Glomerular visceral epithelial cell (primary cell): ENCODE results near the gene ACAD8.
"Not testable (repeated sequence)": the region's sequence is repeated elsewhere in the genome, so short reads cannot be mapped to it uniquely, and the experiment has no call there.

ENCODE experiments used
- DNase-seq: peaks from one replicate; pipeline ENCODE4 v3.0.0-alpha.2; 2016; ENCODE audit errors: extremely low spot score

The ACAD8 gene

DNA sequence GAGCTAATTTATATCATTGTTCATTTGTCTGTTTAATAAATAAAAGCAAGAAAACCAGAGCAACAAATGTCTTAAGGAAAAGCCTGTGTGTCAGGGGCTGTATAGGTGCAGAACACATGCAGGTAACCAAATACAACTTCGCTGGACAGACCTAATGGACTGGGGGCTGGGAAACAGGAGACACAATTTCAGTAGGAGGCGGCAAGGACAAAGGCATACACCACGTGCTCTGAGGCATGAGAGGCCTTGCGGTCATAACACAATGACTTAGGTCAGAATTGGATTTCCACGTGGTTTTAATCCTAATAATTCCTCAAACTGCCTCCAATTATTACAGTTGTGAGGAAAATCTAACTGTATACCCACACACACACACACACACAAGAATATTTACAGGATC is 14.1 kb downstream of the ACAD8 start:
- no peak for DNase-seq

DNA sequence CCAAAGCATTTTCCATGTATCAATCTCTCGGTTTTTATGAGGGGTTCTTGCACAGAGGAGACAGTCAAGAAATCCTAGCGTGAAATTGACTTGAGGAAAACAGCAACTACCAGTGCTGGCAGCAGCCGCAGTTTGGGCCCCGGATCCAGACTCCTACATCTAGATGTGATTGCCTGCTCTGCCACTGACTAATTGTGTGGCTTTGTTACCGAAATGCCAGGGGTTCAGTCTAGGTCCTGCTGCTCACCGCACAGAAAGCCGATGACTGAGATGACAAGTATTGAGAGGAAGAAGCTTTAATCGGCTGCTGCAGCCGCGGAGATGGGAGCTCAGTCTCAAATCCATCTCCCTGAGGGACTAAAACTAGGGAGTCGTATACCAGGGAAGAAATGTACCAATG is 14.6 kb downstream of the ACAD8 start:
- no peak for DNase-seq

DNA sequence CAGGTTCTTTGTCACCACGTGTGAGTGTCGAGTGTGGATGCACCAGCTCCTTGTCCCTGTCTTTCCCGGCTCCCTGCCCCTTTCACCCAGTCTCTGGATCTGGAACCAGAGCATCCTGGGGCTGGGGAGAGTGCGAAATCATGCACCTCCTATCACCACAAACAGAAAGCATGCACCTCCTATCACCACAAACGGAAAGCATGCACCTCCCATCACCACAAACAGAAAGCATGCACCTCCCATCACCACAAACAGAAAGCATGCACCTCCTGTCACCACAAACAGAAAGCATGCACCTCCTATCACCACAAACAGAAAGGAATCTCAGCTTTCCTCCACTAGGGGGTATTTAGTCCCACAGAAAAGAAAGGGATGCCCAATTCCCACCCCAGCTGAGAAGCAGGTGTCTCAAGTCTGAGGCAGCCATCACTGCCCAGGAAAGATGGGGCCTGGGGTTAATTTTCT is 16.9 kb downstream of the ACAD8 start:
- no peak for DNase-seq

DNA sequence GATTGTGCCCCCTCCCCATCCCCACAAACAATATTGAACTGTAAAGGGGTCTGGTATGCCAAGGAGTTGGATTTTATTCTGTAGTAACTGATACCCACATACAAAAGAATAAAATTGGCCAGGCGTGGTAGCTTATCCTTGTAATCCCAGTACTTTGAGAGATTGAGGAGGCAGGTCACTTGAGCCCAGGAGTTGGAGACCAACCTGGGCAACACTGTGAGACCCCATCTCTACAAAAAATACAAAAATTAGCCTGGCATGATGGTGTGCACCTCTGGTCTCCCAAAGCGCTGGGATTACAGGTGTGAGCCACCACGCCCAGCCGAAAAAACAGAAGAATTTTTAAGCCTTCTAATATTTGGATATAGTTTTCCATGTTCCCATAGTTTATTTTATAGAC is 18.6 kb downstream of the ACAD8 start:
- no peak for DNase-seq

DNA sequence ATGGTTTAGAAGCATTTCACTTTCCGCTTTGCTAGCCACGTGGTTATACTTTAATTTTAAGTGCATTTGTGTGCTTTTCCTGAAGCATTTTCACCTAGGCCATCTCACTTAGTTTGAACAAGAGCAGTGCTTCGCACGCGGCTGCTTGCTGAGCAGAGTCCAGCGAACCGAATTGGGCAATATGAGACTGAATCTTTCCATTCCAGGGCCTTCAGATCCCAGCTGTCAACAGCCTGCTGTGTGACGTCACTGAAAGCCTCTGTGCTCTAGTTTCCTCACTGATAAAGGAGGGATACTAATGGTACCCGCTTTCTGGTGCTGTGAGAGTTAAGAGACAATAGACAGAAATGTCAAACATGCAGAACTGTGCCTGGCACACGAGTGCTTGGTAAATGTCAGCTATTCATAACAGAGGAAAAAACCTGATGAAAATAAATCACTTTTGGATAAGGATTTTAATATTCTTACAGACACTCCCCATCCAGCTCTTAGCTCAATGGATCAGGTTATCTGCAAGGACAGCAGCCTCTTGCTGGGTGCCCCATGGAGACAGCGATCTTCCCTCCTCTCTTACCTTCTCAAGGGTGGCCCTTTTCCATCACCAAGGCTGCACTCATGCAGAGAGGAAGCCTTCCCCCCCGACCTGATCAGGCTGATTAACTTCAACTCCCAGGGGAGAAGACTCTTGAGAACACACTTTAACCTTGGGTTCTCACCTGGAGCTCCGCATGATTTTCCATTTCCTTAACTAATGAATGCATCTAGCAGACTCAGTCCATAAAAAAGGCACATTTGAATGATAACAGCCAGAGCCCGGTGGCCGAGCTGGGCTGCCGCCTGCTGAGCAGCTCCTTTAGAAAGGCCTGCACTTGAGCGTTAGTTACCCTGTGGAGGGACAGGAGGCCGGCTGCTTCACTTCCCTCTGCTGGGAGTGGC is 19.3 kb downstream of the ACAD8 start:
- no peak for DNase-seq

DNA sequence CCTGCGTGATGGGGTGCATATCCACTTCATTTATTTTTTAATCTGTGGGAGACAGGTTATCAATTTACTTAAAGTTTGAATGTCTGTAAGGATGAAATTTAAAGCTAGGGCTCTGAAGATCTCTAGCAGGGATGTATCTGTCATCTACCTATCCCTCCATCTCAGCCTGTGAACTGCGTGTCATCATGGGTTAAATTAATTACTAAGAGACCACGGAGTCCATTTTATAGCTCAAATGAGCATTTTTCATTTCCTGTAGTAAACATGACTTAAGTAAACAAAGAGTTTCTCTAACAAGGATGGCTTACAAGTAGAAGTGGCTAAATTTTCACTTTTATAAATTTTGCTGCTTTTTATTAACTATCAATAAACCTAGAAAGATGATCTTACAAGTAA is 19.9 kb downstream of the ACAD8 start:
- no peak for DNase-seq

DNA sequence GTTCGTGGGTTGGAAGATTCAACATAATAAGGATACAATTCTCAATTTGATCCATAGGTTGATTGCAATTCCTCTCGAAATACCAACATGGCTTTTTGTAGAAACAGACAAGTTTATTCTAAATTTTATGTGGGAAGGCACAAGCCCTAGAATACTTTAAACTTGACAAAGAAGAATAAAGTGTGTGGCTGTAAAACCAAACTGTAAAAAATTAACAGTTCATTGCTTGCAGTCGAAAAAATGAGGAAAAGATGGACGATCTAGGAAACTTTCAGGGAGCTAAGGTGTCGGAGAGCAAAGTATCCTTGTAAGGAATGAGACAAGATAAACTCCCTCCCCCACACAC is 21.8 kb downstream of the ACAD8 start:
- DNase-seq: no peak

DNA sequence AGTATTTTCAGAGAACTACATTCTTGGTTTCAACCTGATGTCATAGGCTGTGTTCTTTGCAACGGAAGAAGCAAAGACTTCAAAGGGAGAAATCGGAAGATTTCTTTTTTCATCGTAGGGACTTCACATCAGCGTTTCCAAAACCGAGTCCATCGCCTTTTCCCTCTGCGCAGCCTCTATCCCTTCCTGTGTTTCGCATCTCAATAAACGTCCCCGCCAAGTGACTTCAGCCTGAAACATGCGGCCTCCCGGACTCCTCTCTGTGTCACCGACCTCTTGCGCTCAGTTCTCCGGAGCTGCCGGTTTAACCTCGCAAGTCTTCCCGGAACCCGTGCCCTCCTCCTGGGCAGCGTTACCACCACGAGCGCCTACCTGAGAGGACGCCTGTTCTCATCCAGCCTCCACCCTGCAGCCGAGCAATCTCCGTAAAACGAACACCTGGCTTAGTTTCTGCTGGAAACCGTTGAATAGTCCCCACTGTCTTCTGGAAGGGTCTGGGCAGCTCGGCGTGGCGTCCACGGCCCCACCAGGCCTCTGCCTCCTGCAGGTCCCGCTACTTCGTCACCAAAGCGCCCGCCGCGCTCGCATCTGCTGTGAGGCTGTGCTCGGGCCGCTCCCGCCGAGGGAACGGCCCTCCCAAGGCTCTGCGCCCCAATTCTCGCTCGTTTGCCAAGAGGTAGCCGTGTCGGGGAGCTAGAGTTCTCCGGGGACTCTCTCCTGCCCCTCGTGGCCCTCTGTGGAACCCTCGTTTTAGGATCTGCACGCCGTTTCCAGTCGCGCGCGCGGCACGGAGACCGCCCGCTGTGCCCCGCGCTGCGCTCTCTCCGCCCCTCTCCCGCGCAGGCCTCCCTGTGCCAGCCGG is 22.4 kb downstream of the ACAD8 start, which contains the start of gene GLB1L3:
TSS of gene GLB1L3 (plus strand) at position 846 of the 862 bp plus-strand sequence. CDS start 362 bp downstream, outside the sequence.
- peak; percentile 9 for DNase-seq

DNA sequence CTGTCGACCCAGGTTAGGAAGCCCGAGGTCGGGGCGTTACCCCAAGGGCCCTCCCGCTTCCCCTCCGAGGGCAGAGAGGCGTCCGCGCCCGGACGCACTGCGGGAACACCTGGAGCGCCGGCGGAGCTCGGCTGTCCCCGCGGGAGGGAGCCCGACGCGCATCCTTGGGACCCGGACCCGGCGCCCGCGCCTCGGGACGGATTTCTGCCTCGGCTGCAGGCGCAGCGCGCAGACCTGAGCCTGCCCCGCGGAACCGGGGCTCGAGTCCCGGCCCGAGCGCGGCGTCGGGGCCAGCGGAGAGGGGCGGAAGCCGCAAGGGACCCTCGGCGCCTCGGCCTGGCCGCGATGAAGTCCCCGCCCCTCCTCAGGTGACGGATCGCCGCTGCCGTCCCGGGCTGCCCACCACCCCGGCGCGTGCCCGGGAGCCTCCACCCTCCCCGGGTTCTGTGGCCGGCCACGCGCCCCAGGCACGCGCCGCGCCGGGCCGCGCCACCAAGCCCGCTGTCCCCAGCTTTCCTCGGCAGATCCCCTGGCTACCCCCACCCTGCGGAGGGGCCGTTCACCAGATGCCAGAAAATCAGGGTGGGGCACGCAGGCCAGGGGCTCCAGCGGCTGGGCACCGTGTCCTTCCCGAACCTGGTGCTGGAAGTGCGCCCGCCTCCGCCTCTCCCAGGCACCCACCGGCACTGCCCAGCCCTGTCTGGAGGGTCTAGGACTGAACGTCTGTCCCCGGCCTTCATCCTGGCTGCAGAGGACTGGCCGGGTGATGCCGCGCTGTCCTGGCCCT is 23.2 kb downstream of the ACAD8 start:
- no peak for DNase-seq

DNA sequence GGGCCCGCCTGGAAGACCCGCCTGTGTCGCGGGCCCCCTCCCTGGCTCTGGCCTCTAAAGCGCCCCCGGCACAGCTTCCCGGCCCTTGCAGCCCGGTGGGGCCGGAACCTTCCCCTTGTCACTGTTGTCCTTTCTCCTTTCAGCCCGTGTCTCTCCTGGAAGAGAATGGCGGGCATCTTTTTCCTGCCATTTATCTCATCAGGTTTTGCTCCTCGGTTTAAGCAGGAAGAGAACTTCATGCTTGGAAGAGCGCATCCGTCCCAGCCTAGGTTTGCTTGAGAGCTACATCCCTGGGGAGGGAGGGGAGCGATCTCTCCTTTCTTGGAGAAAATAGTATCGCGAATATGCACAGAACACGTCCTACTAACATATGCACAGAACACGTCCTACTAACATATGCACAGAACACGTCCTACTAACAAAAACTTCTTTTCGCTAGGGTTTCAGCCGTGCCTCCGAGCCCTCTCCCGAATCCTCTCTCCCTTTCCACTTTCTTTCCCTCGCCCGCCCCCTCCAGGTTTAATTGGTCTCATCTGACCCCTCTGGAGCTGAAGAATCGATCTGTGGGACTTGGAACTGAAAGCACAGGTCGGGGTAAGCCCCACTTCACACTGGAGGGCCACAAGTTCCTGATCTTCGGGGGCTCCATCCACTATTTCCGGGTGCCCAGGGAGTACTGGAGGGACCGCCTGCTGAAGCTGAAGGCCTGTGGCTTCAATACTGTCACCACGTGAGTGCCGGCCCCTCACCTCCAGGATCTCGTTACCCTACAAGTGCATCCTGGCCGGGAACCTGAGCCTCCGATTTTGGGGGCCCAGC is 24.0 kb downstream of the ACAD8 start:
- no peak for DNase-seq

DNA sequence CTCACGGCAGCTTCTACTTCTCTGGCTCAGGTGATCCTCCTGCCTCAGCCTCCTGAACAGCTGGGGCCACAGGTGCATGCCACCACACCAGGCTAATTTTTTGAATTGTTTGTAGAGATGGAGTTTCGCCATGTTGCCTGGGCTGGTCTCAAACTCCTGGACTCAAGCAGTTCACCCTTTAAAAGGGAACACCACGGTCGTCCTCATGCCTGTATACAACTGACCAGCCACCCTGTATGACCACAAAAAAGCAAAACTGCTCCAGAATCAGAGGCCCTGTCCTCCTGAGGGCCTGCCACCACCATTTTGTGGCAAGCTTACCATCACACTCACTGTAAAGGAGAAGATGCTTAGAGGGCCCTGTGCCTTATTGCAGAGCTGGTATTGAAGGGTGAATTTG is 25.0 kb downstream of the ACAD8 start:
- DNase-seq: no peak

DNA sequence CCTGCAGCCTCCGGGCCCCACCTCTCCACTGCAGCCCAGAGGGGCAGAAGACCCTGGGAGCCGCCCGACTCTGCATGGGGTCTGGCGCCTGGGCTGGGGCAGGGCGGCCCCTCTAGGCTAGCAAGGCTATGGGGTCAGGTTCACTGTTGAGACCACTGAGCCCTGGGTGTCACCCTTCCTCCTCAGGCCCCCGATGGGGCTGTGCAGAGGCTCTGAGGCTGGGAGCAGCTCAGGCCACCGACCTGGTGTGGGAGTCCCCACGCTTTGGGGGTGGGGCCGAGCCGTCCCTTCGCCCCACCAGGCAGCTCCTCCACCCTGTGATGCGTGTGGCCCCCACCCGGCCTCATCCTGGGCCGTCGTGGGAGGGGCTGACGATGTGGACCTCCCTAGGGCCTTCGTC is 28.3 kb downstream of the ACAD8 start:
- DNase-seq: not testable (repeated sequence)

DNA sequence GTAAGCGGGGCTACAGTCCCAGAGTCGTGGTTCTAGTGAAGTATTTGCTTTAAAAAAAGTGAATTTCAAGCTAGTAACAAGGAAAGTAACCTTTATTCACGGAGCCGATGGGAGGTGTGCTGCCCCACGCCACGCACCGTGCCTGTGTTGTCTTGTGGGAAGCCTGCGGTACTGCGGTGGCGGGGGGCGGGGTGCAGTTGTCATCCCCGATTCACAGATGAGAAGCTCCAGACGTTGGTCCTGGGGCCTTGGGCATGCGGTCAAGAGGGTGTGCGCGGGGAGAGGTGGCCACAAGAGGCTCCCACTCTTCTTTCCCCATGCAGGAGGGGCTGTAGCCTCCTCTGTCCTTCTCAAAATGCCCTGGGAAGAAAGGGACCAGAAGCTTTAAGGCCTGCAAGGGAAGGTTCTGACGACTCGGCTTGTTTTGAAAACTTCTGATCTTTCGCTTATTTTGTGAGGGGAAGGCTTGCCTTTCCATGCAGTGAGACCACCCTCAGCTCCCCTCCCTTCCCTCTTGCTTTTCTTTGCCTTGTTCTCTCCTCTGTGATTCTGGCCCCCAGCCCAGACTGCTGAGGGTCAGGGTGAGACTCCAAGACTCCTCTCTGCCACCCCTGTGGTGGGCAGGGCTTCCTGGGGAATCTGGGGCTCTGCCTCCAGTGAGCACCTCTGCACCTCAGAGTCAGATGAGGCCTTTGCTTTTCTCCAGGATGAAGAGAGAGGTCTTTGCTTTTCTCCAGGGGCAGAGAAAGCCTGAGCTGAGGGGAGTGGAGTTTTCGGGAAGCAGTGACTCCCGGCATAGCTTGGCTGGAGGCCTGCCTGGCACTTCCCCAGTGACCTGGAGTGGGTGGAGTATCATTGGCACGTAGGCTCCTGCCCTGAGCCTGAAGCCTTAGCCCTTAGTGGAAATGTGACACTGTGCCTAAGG is 29.0 kb downstream of the ACAD8 start:
- DNase-seq: no peak

DNA sequence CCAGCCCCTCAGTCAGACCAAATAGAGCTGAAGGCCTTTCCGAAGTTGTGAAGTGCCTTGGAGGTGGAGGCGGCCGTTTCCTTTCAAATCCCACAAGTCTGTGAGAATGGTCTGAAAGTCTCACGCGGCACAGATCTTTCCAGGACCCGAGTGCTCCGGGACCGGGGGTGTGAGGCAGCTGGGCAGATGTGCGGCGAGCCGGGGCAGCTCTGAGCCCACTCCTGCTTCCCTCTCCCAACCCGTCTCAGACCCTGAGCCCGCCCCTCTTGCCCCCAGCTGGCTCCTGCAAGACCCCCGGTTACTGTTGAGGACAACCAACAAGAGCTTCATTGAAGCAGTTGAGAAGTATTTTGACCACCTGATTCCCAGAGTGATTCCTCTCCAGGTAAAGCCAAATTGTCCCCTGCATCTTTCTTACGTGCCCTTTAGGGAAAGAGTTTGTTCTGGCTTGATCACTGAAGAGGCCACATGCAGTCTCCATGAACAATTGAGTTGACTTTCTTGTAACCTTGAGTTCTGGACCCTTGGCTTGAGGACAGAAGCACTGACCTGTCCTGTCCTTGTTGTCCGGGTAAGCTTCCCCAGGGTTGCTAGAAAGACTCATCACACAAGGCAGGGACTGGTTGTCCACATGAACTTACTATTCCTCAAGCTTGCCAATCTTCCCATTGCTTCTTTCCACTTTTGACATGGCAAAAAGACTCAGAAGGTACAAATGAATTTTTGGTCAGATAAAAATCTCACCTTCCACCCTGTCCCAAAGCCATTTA is 30.3 kb downstream of the ACAD8 start:
- DNase-seq: no peak

DNA sequence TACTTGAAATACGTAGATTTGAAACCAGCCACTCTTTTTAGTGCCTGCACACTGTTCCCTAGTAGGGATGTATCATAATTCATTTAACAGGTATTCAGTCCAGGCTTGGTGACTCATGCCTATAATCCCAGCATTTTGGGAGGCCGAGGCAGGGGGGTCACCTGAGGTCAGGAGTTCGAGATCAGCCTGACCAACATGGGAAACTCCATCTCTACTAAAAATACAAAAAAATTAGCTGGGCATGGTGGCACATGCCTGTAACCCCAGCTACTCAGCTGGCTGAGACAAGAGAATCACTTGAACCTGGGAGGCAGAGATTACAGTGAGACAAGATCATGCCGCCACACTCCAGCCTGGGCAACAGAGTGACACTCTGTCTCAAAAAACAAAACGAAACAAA is 31.0 kb downstream of the ACAD8 start:
- not testable (repeated sequence) for DNase-seq

DNA sequence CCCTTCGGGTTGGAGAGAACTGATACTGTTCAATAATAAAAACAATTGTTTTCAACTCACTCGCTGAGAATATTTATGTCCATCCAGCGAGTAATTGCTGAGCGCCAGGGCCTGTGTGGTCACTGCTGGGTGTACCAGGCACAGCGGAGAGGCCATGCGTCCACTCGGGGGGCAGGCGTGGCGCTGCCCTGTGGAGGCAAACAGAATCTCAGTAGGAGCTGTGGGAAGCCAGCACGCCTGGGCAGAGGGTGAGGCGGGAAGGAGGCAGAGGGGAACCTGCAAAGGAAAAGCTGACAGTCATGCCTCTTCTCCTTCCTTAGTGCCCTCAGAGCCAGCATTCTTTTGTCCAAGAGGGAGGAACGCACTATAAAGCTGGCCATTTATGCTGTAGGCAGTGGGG is 34.2 kb downstream of the ACAD8 start:
- DNase-seq: no peak

DNA sequence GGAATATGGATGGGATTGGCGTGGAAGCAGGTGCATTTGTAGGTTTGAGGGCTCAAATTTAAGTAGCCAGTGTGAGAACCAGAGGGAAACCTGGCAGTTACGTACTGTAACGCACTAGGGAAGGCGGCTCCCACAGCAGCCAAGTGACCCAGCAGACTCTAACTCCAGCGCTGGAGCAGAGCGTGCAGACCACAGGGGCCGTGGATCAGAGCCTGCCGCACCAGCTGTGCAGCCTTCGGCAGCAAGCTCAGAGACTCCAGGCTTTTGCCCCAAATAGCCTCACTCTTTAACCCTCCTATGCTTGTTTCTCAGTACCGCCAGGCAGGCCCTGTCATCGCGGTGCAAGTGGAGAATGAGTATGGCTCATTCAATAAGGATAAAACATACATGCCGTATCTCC is 35.1 kb downstream of the ACAD8 start:
- DNase-seq: no peak

DNA sequence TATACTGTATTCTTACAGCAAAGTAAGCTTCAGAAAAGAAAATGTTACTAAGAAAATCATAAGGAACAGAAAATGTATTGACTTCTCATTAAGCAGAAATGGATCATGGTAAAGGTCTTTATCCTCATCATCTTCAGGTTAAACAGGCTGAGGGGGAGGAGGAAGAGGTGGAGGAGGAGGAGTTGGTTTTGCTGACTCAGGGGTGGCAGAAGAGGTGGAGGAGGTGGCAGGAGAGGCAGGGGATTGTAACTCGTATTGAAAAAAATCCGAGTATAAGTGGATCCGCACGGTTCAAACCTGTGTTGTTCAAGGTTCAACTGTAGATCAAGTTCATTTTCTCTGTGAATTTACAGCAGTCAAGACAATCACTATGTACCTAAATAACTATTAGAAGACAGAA is 35.8 kb downstream of the ACAD8 start:
- no peak for DNase-seq

DNA sequence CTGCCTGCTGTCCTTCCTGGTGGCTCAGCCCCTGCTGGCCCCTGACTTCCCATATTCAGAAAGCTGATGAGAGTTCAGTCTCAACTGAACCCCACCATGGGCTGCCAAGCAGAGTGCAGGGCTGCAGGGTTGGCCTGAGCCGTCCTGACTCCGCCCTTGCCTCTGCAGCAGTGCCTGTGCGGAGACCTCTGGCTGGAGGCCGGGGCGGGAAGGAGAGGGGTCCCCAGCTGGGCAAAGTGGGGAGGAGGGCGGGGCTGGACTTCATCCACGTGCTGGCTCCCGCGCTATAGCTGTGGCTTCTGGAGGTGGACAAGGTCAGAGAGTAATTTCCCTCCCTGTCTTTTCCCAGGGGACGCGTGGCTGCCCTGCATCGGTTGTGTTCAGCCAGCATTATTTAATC is 36.4 kb downstream of the ACAD8 start:
- DNase-seq: no peak
